H1 (cell line): ENCODE measurements around the gene SHROOM4. TPM values are rescaled to one million over a fixed set of nuclear protein-coding genes. Genes with fewer than 3 reads are reported as not detected.

Source experiments
- CTCF ChIA-PET: fragments of 300-600 bp; sonication (Branson Sonifier 250); formaldehyde crosslinking; loops from one replicate; lab custom pipeline; 2021; ENCODE audit not compliant: partially characterized antibody; lab: Charles Lee
- POLR2A ChIA-PET: fragments of 300-600 bp; sonication (Branson Sonifier 250); formaldehyde crosslinking; loops from one replicate; lab custom pipeline; 2021; ENCODE audit warnings: inconsistent platforms; ENCODE audit not compliant: partially characterized antibody; lab: Charles Lee
- DNase-seq, 2 experiments: peaks; one replicate each; pipeline versions ENCODE4 v3.0.0 to v3.0.0-alpha.2; 2010 to 2022; ENCODE audit warnings: low spot score in 2 of 2, low read depth in 1 of 2, mixed read lengths in 1 of 2
- FAIRE-seq: peaks from 2 replicates; lab custom pipeline; 2011; peaks lifted over from hg19 to GRCh38; lab: Jason Lieb, UNC
- H2AFZ ChIP-seq: 2 replicates; pipeline ENCODE4 v1.8.1; 2012; ENCODE audit warnings: low read length, inconsistent platforms
- H2AK5ac ChIP-seq: 2 replicates; pipeline ENCODE4 v1.6.1; 2013; ENCODE audit warnings: low read depth, low read length
- H2BK120ac ChIP-seq: replicated peaks from 2 replicates; pipeline ENCODE3; 2013; ENCODE audit warnings: low read depth, low read length, inconsistent platforms
- H2BK12ac ChIP-seq: 2 replicates; pipeline ENCODE4 v1.6.1; 2013; ENCODE audit warnings: low read depth, low read length
- H2BK15ac ChIP-seq: 2 replicates; pipeline ENCODE4 v1.6.1; 2013; ENCODE audit warnings: low read length
- H2BK20ac ChIP-seq: 2 replicates; pipeline ENCODE4 v1.6.1; 2013; ENCODE audit warnings: low read length
- H2BK5ac ChIP-seq: 2 replicates; pipeline ENCODE4 v1.6.1; 2013; ENCODE audit warnings: low read depth, low read length
- H3K14ac ChIP-seq: 2 replicates; pipeline ENCODE4 v1.6.1; 2013; ENCODE audit warnings: inconsistent platforms; ENCODE audit not compliant: insufficient read length
- H3K18ac ChIP-seq: 2 replicates; pipeline ENCODE4 v1.6.1; 2013; ENCODE audit warnings: low read length; ENCODE audit errors: extremely low read depth
- H3K23ac ChIP-seq: 2 replicates; pipeline ENCODE4 v1.6.1; 2013; ENCODE audit warnings: inconsistent platforms; ENCODE audit not compliant: insufficient read length
- H3K23me2 ChIP-seq: 2 replicates; pipeline ENCODE4 v1.6.1; 2013; ENCODE audit warnings: low read depth, low read length
- H3K27ac ChIP-seq: 2 replicates; pipeline ENCODE4 v1.6.1; 2011; ENCODE audit warnings: low read depth, low read length, inconsistent platforms
- H3K27me3 ChIP-seq, 4 experiments: replicated peaks in 1 of 4; 1 replicate in 1 of 4; 2 replicates in 3 of 4; pipeline versions ENCODE4 v1.6.1 to v1.8.1; 2011 to 2013; ENCODE audit warnings: low read length in 3 of 4, mild to moderate bottlenecking in 3 of 4, inconsistent platforms in 2 of 4, mixed read lengths in 2 of 4, moderate library complexity in 1 of 4; ENCODE audit not compliant: control insufficient read depth in 3 of 4, insufficient read depth in 3 of 4; ENCODE audit errors: extremely low read depth in 1 of 4
- H3K36me3 ChIP-seq, 4 experiments: 2 replicates each; pipeline versions ENCODE4 v1.6.1 to v1.8.1; 2011 to 2013; ENCODE audit warnings: mild to moderate bottlenecking in 4 of 4, low read length in 3 of 4, moderate library complexity in 2 of 4, control low read depth in 1 of 4, inconsistent platforms in 1 of 4; ENCODE audit not compliant: insufficient read depth in 4 of 4, control insufficient read depth in 2 of 4
- H3K4ac ChIP-seq: replicated peaks from 2 replicates; pipeline ENCODE3; 2013; ENCODE audit warnings: low read length, low read depth, mixed read lengths, inconsistent platforms; ENCODE audit not compliant: insufficient read length
- H3K4me1 ChIP-seq, 4 experiments: replicated peaks in 1 of 4; 1 replicate in 1 of 4; 2 replicates in 3 of 4; pipeline versions ENCODE4 v1.6.1 to v1.8.1; 2011 to 2013; ENCODE audit warnings: low read length in 3 of 4, inconsistent platforms in 2 of 4, mixed read lengths in 1 of 4; ENCODE audit not compliant: insufficient read depth in 4 of 4, control insufficient read depth in 3 of 4
- H3K4me2 ChIP-seq, 2 experiments: 2 replicates each; pipeline versions ENCODE4 v1.6.1 to v1.8.1; 2011 to 2013; ENCODE audit warnings: low read depth in 2 of 2, low read length in 2 of 2, control low read depth in 1 of 2, inconsistent platforms in 1 of 2, mild to moderate bottlenecking in 1 of 2; ENCODE audit not compliant: insufficient read depth in 1 of 2
- H3K4me3 ChIP-seq, 4 experiments: fragments of 200-600, 300-600 bp in 1 of 4; sonication (generic), shearing (Covaris generic), sonication (Bioruptor Twin) in 1 of 4; 2 replicates each; pipeline versions ENCODE4 v1.5.1 to v1.8.1; 2011 to 2016; ENCODE audit warnings: low read length in 4 of 4, low read depth in 3 of 4, control low read depth in 2 of 4, inconsistent platforms in 2 of 4, mild to moderate bottlenecking in 2 of 4, mixed read lengths in 1 of 4, moderate library complexity in 1 of 4; ENCODE audit not compliant: insufficient read depth in 2 of 4; ENCODE audit errors: extremely low read depth in 1 of 4
- H3K56ac ChIP-seq: replicated peaks from 2 replicates; pipeline ENCODE3; 2013; ENCODE audit warnings: low read depth, mild to moderate bottlenecking, mixed read lengths, low read length, inconsistent platforms; ENCODE audit not compliant: insufficient read length
- H3K79me1 ChIP-seq: 2 replicates; pipeline ENCODE4 v1.6.1; 2013; ENCODE audit warnings: low read depth, low read length, control low read depth
- H3K79me2 ChIP-seq, 2 experiments: 2 replicates each; pipeline versions ENCODE4 v1.6.1 to v1.8.1; 2012 to 2013; ENCODE audit warnings: low read length in 2 of 2, mild to moderate bottlenecking in 2 of 2, inconsistent platforms in 1 of 2; ENCODE audit not compliant: insufficient read depth in 2 of 2, control insufficient read depth in 1 of 2
- H3K9ac ChIP-seq, 4 experiments: replicated peaks in 1 of 4; 1 replicate in 1 of 4; 2 replicates in 3 of 4; pipeline versions ENCODE4 v1.6.1 to v1.8.1; 2011 to 2013; ENCODE audit warnings: low read depth in 3 of 4, low read length in 3 of 4, control low read depth in 2 of 4, mild to moderate bottlenecking in 2 of 4, moderate library complexity in 2 of 4, inconsistent platforms in 1 of 4; ENCODE audit errors: extremely low read depth in 1 of 4
- H3K9me3 ChIP-seq, 2 experiments: 2 replicates each; pipeline versions ENCODE4 v1.6.1 to v1.8.1; 2012 to 2013; ENCODE audit warnings: mild to moderate bottlenecking in 2 of 2, moderate library complexity in 2 of 2, control low read depth in 1 of 2, inconsistent platforms in 1 of 2, low read depth in 1 of 2, low read length in 1 of 2, mixed read lengths in 1 of 2; ENCODE audit not compliant: insufficient read depth in 2 of 2
- H4K20me1 ChIP-seq, 2 experiments: replicated peaks in 1 of 2; 2 replicates each; pipeline versions ENCODE3 to v1.8.1; 2011 to 2013; ENCODE audit warnings: inconsistent platforms in 2 of 2, low read length in 2 of 2, mild to moderate bottlenecking in 1 of 2; ENCODE audit not compliant: insufficient read depth in 2 of 2, control insufficient read depth in 1 of 2
- H4K5ac ChIP-seq: 2 replicates; pipeline ENCODE4 v1.6.1; 2013; ENCODE audit warnings: low read length, low read depth, mixed read lengths, inconsistent platforms; ENCODE audit not compliant: insufficient read length
- H4K8ac ChIP-seq: 2 replicates; pipeline ENCODE4 v1.8.0; 2013; ENCODE audit warnings: mild to moderate bottlenecking, moderate library complexity, low read length, inconsistent platforms; ENCODE audit not compliant: insufficient read depth; ENCODE audit errors: extremely low read depth
- H4K91ac ChIP-seq: replicated peaks from 2 replicates; pipeline ENCODE3; 2013; ENCODE audit warnings: low read length, mixed read lengths, inconsistent platforms; ENCODE audit not compliant: insufficient read length
- ASH2L ChIP-seq: fragments of 200-600, 300-600 bp; sonication (generic); IDR thresholded peaks from one replicate; pipeline ENCODE4 v1.7.1; 2017; ENCODE audit warnings: low read length
- BACH1 ChIP-seq: IDR thresholded peaks from 2 replicates; pipeline ENCODE4 v1.6.1; 2012; ENCODE audit warnings: low read length, improper control_type of control experiment
- FOSL1 ChIP-seq: IDR thresholded peaks from 2 replicates; pipeline ENCODE4 v1.6.1; 2011; ENCODE audit warnings: mild to moderate bottlenecking, low read depth, low read length, moderate library complexity; ENCODE audit not compliant: insufficient read depth
- GABPA ChIP-seq: IDR thresholded peaks from 2 replicates; pipeline ENCODE4 v1.6.1; 2011; ENCODE audit warnings: mild to moderate bottlenecking, low read length, moderate library complexity, borderline replicate concordance; ENCODE audit not compliant: insufficient read depth
- HDAC2 ChIP-seq, 2 experiments: fragments of 300-600 bp in 1 of 2; sonication (generic) in 1 of 2; IDR thresholded peaks; 2 replicates each; pipeline ENCODE4 v1.6.1; 2011 to 2012; ENCODE audit warnings: low read depth in 2 of 2, low read length in 2 of 2, mild to moderate bottlenecking in 2 of 2, moderate library complexity in 2 of 2, borderline replicate concordance in 1 of 2, inconsistent platforms in 1 of 2
- HDAC6 ChIP-seq: IDR thresholded peaks from one replicate; pipeline ENCODE4 v1.7.1; 2012; ENCODE audit warnings: low read depth, mild to moderate bottlenecking, inconsistent platforms, low read length, moderate library complexity
- KDM5A ChIP-seq: fragments of 200-600 bp; IDR thresholded peaks from 2 replicates; pipeline ENCODE4 v1.7.1; 2012; ENCODE audit warnings: mild to moderate bottlenecking, low read length, inconsistent platforms, mixed read lengths
- NANOG ChIP-seq: IDR thresholded peaks from 2 replicates; pipeline ENCODE4 v1.6.1; 2011; ENCODE audit warnings: low read length, low read depth, mild to moderate bottlenecking, inconsistent platforms; ENCODE audit not compliant: insufficient read depth, poor library complexity, severe bottlenecking
- POLR2AphosphoS5 ChIP-seq: IDR thresholded peaks from 2 replicates; pipeline ENCODE4 v1.6.1; 2011; ENCODE audit warnings: low read depth, low read length
- POU5F1 ChIP-seq: IDR thresholded peaks from 2 replicates; pipeline ENCODE4 v1.6.1; 2011; ENCODE audit warnings: low read depth, mild to moderate bottlenecking, low read length, moderate library complexity
- RBBP5 ChIP-seq: IDR thresholded peaks from 2 replicates; pipeline ENCODE4 v1.7.1; 2012; ENCODE audit warnings: low read depth, mild to moderate bottlenecking, inconsistent platforms, low read length, moderate library complexity, borderline replicate concordance
- SP1 ChIP-seq: IDR thresholded peaks from 2 replicates; pipeline ENCODE4 v1.6.1; 2011; ENCODE audit warnings: low read depth, low read length
- SUZ12 ChIP-seq: fragments of 200-600 bp; sonication (generic); IDR thresholded peaks from 2 replicates; pipeline ENCODE4 v1.6.1; 2012; ENCODE audit warnings: mild to moderate bottlenecking, inconsistent platforms, low read length, moderate library complexity, mixed read lengths
- TCF12 ChIP-seq: IDR thresholded peaks from 2 replicates; pipeline ENCODE4 v1.6.1; 2011; ENCODE audit warnings: low read depth, mild to moderate bottlenecking, low read length
- YY1 ChIP-seq: IDR thresholded peaks from 2 replicates; pipeline ENCODE4 v1.6.1; 2011; ENCODE audit warnings: low read depth, mild to moderate bottlenecking, low read length
- WGBS, 2 experiments: shearing (Covaris generic) in 1 of 2; methylation state at CpG; one replicate each; pipeline versions ENCODE4 v1.1.6 to v1.1.7; 2013 to 2015; ENCODE audit warnings: low lambda C conversion rate in 2 of 2, mixed read lengths in 2 of 2, inconsistent platforms in 1 of 2, low coverage in 1 of 2, missing lambda C conversion rate in 1 of 2; ENCODE audit not compliant: insufficient replicate concordance in 2 of 2, insufficient coverage in 1 of 2, insufficient read length in 1 of 2; ENCODE audit errors: extremely low coverage in 1 of 2, missing lambda C conversion rate in 1 of 2; 5-methylcytosine and 5-hydroxymethylcytosine counted together
- polyA plus RNA-seq, 7 experiments: library from polyadenylated mRNA; depleted of rRNA in 3 of 7; stranded (reverse) in 5 of 7; unstranded in 2 of 7; fragments of >200 nt in 5 of 7; fragments of 200-250 nt in 2 of 7; gene quantifications; 1 replicate in 5 of 7; 2 replicates in 1 of 7; 4 replicates in 1 of 7; pipeline versions ENCODE4 v1.2.1 to v1.2.3, GENCODE V29; 2011 to 2013; ENCODE audit warnings: missing spikeins in 2 of 7, mixed read lengths in 2 of 7
- total RNA-seq: library from RNA; stranded (reverse); fragmentation: NEBNext Ultra II Directional; extraction: Animal tissue kit (Norgen Biotek cat#: 25700); gene quantifications from 2 replicates; pipeline ENCODE4 v1.2.1, GENCODE V29; 2021

SHROOM4 gene
- total and polyA plus RNA-seq, 2 of the 8 experiments (the other 6 are each of a cell fraction or from before 2014, with no cell fraction given) = 1.6 to 5.6 TPM

DNA sequence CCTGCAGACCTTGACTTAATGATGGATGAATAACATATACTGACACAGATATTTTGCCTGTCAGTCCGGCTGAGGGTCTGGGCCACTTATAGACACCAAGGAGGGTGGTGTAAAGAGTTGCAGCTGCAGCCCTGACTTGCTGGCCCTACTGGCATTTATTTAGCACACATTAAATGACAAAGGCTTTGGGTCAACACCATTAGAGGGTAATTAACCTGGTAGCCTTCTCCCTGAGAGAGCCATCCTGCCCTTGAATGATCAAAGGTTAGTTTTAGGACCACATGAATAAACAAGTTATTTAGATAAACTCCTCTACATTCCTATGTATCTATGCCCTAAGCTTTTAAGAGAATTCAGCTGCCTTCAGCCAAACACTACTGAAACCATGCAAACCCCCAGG, 232.6 kb downstream of the SHROOM4 start:
- Histone ChIP-seq H2BK20ac (no peak overlapping the region), H2BK5ac (no peak overlapping the region), H3K9me3 (no peaks in the 10 kb centered on the region), H3K79me1 (no peaks in the 10 kb centered on the region), H3K4ac (no peak overlapping the region), H3K9ac (no peak overlapping the region), H3K56ac (no peak overlapping the region), H2BK15ac (no peak overlapping the region), H3K27me3 (peaks cover 0 to 16% (median 6%) of the 10 kb centered on the region in 4 experiments; a peak in 3 of 7 replicates), H2AFZ (no peak overlapping the region), H3K18ac (no peak overlapping the region), H3K23me2 (no peaks in the 10 kb centered on the region), H2BK12ac (no peak overlapping the region), H2AK5ac (no peak overlapping the region), H3K4me1 (no peaks in the 10 kb centered on the region), H4K8ac (no peak overlapping the region), H4K91ac (no peak overlapping the region), H2BK120ac (no peak overlapping the region), H4K20me1 (no peaks in the 10 kb centered on the region), H3K79me2 (no peaks in the 10 kb centered on the region), H4K5ac (no peak overlapping the region), H3K36me3 (no peaks in the 10 kb centered on the region; a peak in 1 of 8 replicates), H3K27ac (no peak overlapping the region), H3K23ac (no peak overlapping the region), H3K14ac (no peak overlapping the region), H3K4me2 (no peak overlapping the region), H3K4me3 (no peak overlapping the region)
- no peak for DNase-seq
- POLR2A ChIA-PET = no interaction called here
- no peak for FAIRE-seq
- CTCF ChIA-PET = interaction anchor here (1.0 to 1.6 kb wide), 6 partner anchors 13 to 173 kb away, joined by 3 to 5 read pairs (median 4); no protein-coding TSS in a partner anchor
- 100% methylated on average over 1 of the region's 1 CpG; no CpG with 5 or more reads in 1 of the 2 experiments for WGBS, 2 experiments
- TF ChIP-seq POU5F1 = no peak
- no peak for TF ChIP-seq SP1
- no peak for TF ChIP-seq BACH1
- no peak for TF ChIP-seq KDM5A
- no peak for TF ChIP-seq FOSL1
- TF ChIP-seq RBBP5 = no peak
- TF ChIP-seq HDAC6 = no peak
- TF ChIP-seq POLR2AphosphoS5 = no peak
- no peak for TF ChIP-seq SUZ12
- TF ChIP-seq HDAC2 (IDR thresholded peaks at IDR 0.05; ENCODE audit: borderline replicate concordance in 1 of 2, low read depth in 2 of 2, low read length in 2 of 2) = no peak
- TF ChIP-seq ASH2L = no peak
- 0 out of 2 replicates have a peak, but pooled peaks have one; percentile 37 for TF ChIP-seq TCF12
- TF ChIP-seq GABPA = no peak
- TF ChIP-seq NANOG = peak; percentile 88
- no peak for TF ChIP-seq YY1
